Measurements from ENCODE around the gene PI4K2A. TPM values are rescaled to one million over a fixed set of nuclear protein-coding genes. Genes with fewer than 3 reads are reported as not detected.

The PI4K2A gene
- total RNA-seq, 1 donor from 2014 or later = 11.9 TPM

DNA sequence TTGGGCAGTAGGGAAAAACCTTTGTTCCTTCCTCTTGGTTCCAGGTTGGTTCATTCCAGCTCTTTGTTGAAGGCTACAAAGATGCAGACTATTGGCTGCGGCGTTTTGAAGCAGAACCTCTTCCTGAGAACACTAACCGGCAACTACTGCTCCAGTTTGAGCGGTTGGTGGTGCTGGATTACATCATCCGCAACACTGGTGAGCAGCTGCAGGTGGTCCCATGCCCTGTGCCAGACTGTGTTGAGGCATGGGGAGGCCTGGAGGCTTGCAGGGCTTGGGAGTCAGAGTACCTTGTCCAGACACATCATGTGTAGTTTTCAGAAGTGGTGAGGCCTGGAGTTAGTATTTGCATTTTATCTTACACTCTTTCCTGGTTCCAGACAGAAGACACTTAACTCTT, 16.3 kb downstream of the PI4K2A start:
- H3K4me3 Mint-ChIP-seq = no peak overlapping the region
- H3K27me3 Mint-ChIP-seq (ENCODE audit: insufficient read depth, low read depth) = peaks cover 2% of the 10 kb centered on the region
- H3K27ac ChIP-seq = no peak overlapping the region
- H3K9ac ChIP-seq = no peak overlapping the region
- no peak overlapping the region for H3K4me2 ChIP-seq
- H3K79me2 ChIP-seq (ENCODE audit: low read depth) = no peaks in the 10 kb centered on the region
- H3K4me1 ChIP-seq = no peaks in the 10 kb centered on the region
- DNase-seq (ENCODE audit: low spot score) = no peak
- H3K4me3 ChIP-seq = no peak overlapping the region
- H3K4me1 Mint-ChIP-seq = no peaks in the 10 kb centered on the region
- no peaks in the 10 kb centered on the region for H3K9me3 ChIP-seq (ENCODE audit: low read depth)
- no peaks in the 10 kb centered on the region for H3F3A ChIP-seq (ENCODE audit: low read depth)
- H3K27ac Mint-ChIP-seq = no peak overlapping the region
- no peaks in the 10 kb centered on the region for H3K27me3 ChIP-seq
- H2AFZ ChIP-seq (replicated peaks) = no peak overlapping the region
- H3K9me3 Mint-ChIP-seq = no peaks in the 10 kb centered on the region
- H4K20me1 ChIP-seq (ENCODE audit: low read depth) = no peaks in the 10 kb centered on the region
- peaks cover 21% of the 10 kb centered on the region for H3K36me3 Mint-ChIP-seq
- H3K36me3 ChIP-seq = peaks cover 7% of the 10 kb centered on the region
- TF ChIP-seq EZH2phosphoT487 (IDR thresholded peaks at IDR 0.05) (no peak), EZH2 (IDR thresholded peaks at IDR 0.05) (no peak)
- TF ChIP-seq, protein P1, sequence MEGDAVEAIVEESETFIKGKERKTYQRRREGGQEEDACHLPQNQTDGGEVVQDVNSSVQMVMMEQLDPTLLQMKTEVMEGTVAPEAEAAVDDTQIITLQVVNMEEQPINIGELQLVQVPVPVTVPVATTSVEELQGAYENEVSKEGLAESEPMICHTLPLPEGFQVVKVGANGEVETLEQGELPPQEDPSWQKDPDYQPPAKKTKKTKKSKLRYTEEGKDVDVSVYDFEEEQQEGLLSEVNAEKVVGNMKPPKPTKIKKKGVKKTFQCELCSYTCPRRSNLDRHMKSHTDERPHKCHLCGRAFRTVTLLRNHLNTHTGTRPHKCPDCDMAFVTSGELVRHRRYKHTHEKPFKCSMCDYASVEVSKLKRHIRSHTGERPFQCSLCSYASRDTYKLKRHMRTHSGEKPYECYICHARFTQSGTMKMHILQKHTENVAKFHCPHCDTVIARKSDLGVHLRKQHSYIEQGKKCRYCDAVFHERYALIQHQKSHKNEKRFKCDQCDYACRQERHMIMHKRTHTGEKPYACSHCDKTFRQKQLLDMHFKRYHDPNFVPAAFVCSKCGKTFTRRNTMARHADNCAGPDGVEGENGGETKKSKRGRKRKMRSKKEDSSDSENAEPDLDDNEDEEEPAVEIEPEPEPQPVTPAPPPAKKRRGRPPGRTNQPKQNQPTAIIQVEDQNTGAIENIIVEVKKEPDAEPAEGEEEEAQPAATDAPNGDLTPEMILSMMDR (IDR thresholded peaks at IDR 0.05) = no peak

DNA sequence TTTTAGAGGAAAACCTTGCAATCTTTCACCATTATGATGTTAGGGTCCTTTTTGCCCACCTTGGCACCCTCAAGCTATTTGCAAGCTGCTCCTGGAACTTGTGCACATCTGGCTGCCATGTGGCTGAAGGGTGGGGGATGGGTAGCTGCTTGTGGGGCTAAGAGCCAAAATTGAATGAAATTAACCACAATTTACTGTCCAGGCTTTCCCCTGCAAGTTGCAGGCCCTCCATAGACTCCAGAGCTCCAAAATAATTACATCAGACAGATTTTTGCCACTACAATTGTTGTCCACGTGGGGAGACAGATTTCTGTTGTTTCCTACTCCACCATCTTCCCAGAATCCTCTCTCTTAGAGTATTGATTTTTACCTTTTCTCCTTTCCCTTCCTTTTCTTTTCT, 19.1 kb downstream of the PI4K2A start:
- no peak overlapping the region for H3K27ac ChIP-seq
- no peak for DNase-seq (ENCODE audit: low spot score)
- peaks cover 16% of the 10 kb centered on the region for H3K36me3 Mint-ChIP-seq
- H2AFZ ChIP-seq (replicated peaks) = no peak overlapping the region
- no peak overlapping the region for H3K4me3 ChIP-seq
- no peak overlapping the region for H3K4me3 Mint-ChIP-seq
- H4K20me1 ChIP-seq (ENCODE audit: low read depth) = no peaks in the 10 kb centered on the region
- H3K27me3 Mint-ChIP-seq (ENCODE audit: insufficient read depth, low read depth) = peaks cover 2% of the 10 kb centered on the region
- H3F3A ChIP-seq (ENCODE audit: low read depth) = no peaks in the 10 kb centered on the region
- H3K36me3 ChIP-seq = no peaks in the 10 kb centered on the region
- H3K9me3 Mint-ChIP-seq = no peaks in the 10 kb centered on the region
- H3K27me3 ChIP-seq = no peaks in the 10 kb centered on the region
- TF ChIP-seq, protein P1 (IDR thresholded peaks at IDR 0.05) = no peak
- TF ChIP-seq EZH2phosphoT487 (IDR thresholded peaks at IDR 0.05) (no peak), EZH2 (IDR thresholded peaks at IDR 0.05) (no peak)
- no peaks in the 10 kb centered on the region for H3K4me1 ChIP-seq
- H3K27ac Mint-ChIP-seq = peak overlapping the region; percentile 37
- no peaks in the 10 kb centered on the region for H3K9me3 ChIP-seq (ENCODE audit: low read depth)
- no peaks in the 10 kb centered on the region for H3K4me1 Mint-ChIP-seq
- H3K9ac ChIP-seq = no peak overlapping the region
- no peak overlapping the region for H3K4me2 ChIP-seq
- no peaks in the 10 kb centered on the region for H3K79me2 ChIP-seq (ENCODE audit: low read depth)

DNA sequence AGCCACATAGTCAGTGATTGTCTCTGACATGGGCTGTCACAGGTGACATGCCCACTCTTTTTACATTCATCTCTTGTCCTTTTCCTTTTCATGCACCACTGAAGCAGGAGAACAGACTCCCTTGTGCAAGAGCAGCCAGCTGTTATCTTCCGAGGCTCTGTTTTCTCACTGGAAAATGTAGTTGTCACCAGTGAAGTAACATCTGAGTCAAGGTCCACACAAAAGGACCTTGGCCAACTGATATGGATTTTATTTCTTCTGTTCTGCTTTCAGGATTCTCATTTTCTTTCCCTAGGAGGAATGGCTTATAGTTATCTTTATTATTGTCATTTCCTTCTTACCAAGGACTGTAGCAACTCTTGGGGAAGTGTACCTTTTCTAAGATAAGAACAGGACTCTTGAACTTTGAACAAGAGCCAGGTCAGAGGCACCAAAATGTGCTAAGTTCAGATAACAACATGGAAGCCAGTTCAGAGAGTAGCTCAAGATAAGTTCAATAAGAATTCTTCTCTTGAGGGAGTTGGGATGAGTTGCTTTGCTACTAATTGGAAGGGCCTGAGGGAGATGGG, 23.9 kb downstream of the PI4K2A start:
- Histone ChIP-seq H3K27me3 (no peaks in the 10 kb centered on the region), H3K4me2 (no peak overlapping the region), H3K9me3 (ENCODE audit: low read depth) (no peaks in the 10 kb centered on the region), H3K27ac (no peak overlapping the region), H3K79me2 (ENCODE audit: low read depth) (no peaks in the 10 kb centered on the region), H3K9ac (no peak overlapping the region), H3K4me3 (no peak overlapping the region), H3K36me3 (no peaks in the 10 kb centered on the region), H4K20me1 (ENCODE audit: low read depth) (no peaks in the 10 kb centered on the region), H3K4me1 (no peaks in the 10 kb centered on the region), H3F3A (ENCODE audit: low read depth) (no peaks in the 10 kb centered on the region), H2AFZ (replicated peaks) (no peak overlapping the region)
- H3K27me3 Mint-ChIP-seq (ENCODE audit: insufficient read depth, low read depth) = peaks cover 2% of the 10 kb centered on the region
- no peak for DNase-seq (ENCODE audit: low spot score)
- H3K4me3 Mint-ChIP-seq = no peak overlapping the region
- H3K9me3 Mint-ChIP-seq = no peaks in the 10 kb centered on the region
- TF ChIP-seq EZH2phosphoT487 (IDR thresholded peaks at IDR 0.05) (no peak), EZH2 (IDR thresholded peaks at IDR 0.05) (no peak)
- TF ChIP-seq, protein P1 (IDR thresholded peaks at IDR 0.05) = no peak
- peaks cover 19% of the 10 kb centered on the region for H3K36me3 Mint-ChIP-seq
- H3K4me1 Mint-ChIP-seq = no peaks in the 10 kb centered on the region
- no peak overlapping the region for H3K27ac Mint-ChIP-seq

Data from neural progenitor cell (in vitro differentiated cells).